ENCODE measurements around the gene C3orf70. TPM values are rescaled to one million over a fixed set of nuclear protein-coding genes. Genes with fewer than 3 reads are reported as not detected.

The C3orf70 gene
- total and polyA plus RNA-seq, 2 of the 8 experiments (the other 6 are each of a cell fraction or from before 2014, with no cell fraction given) = 1.7 to 2.0 TPM

DNA sequence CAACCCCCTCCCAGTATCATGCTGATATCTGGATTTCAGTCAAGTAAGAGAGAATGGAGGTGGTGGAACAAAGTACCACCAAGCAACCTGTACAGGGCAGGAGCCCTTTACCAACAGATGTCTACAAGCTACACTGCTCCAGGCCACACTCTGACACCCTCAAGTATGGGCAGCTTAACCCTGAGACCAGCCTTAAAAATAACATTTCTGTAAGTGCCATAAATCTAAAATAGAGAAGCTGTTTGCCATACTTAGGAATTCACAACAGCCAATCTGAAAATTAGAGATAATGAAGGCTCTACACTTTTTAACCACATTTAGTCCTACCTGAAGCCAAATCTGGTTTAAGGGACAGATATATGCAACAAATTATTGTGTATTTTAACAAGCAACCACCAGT lies 59.7 kb downstream of the C3orf70 start:
- Histone ChIP-seq H2BK20ac (ENCODE audit: low read length) (no peak overlapping the region), H3K27ac (ENCODE audit: low read depth, low read length) (no peak overlapping the region), H3K36me3 (ENCODE audit: control insufficient read depth in 2 of 4, insufficient read depth in 4 of 4, low read length in 3 of 4) (no peaks in the 10 kb centered on the region), H3K79me2 (ENCODE audit: control insufficient read depth in 1 of 2, insufficient read depth in 2 of 2, low read length in 2 of 2) (no peaks in the 10 kb centered on the region), H2AK5ac (ENCODE audit: low read depth, low read length) (no peak overlapping the region), H4K20me1 (replicated peaks in 1 of 2; ENCODE audit: control insufficient read depth in 1 of 2, insufficient read depth in 2 of 2, low read length in 2 of 2) (no peaks in the 10 kb centered on the region), H2BK5ac (ENCODE audit: low read depth, low read length) (no peak overlapping the region), H2BK120ac (replicated peaks; ENCODE audit: low read depth, low read length) (no peak overlapping the region), H3K23me2 (ENCODE audit: low read depth, low read length) (no peaks in the 10 kb centered on the region), H2BK12ac (ENCODE audit: low read depth, low read length) (no peak overlapping the region), H2BK15ac (ENCODE audit: low read length) (no peak overlapping the region), H3K9ac (replicated peaks in 1 of 4; ENCODE audit: extremely low read depth in 1 of 4, low read depth in 3 of 4, low read length in 3 of 4) (no peak overlapping the region), H3K56ac (replicated peaks; ENCODE audit: insufficient read length, low read depth, low read length) (no peak overlapping the region), H4K5ac (ENCODE audit: insufficient read length, low read depth, low read length) (no peak overlapping the region), H3K4me3 (ENCODE audit: extremely low read depth in 1 of 4, insufficient read depth in 2 of 4, low read depth in 3 of 4, low read length in 4 of 4) (no peak overlapping the region), H3K27me3 (replicated peaks in 1 of 4; ENCODE audit: control insufficient read depth in 3 of 4, extremely low read depth in 1 of 4, insufficient read depth in 3 of 4, low read length in 3 of 4) (no peaks in the 10 kb centered on the region), H3K4ac (replicated peaks; ENCODE audit: insufficient read length, low read depth, low read length) (no peak overlapping the region), H3K14ac (ENCODE audit: insufficient read length) (no peak overlapping the region), H3K9me3 (ENCODE audit: insufficient read depth in 2 of 2, low read depth in 1 of 2, low read length in 1 of 2) (no peaks in the 10 kb centered on the region), H2AFZ (ENCODE audit: low read length) (no peak overlapping the region), H3K18ac (ENCODE audit: extremely low read depth, low read length) (no peak overlapping the region), H3K23ac (ENCODE audit: insufficient read length) (no peak overlapping the region), H3K4me1 (replicated peaks in 1 of 4; ENCODE audit: control insufficient read depth in 3 of 4, insufficient read depth in 4 of 4, low read length in 3 of 4) (peaks cover 0 to 3% (median 0%) of the 10 kb centered on the region in 4 experiments; a peak in 1 of 7 replicates), H4K91ac (replicated peaks; ENCODE audit: insufficient read length, low read length) (no peak overlapping the region), H4K8ac (ENCODE audit: extremely low read depth, insufficient read depth, low read length) (no peak overlapping the region), H3K79me1 (ENCODE audit: low read depth, low read length) (no peaks in the 10 kb centered on the region), H3K4me2 (ENCODE audit: insufficient read depth in 1 of 2, low read depth in 2 of 2, low read length in 2 of 2) (no peak overlapping the region)
- POLR2A ChIA-PET (ENCODE audit: partially characterized antibody) = no interaction called here
- FAIRE-seq (no peak), DNase-seq (ENCODE audit: low read depth in 1 of 2, low spot score in 2 of 2) (no peak)
- TF ChIP-seq HDAC6 (IDR thresholded peaks at IDR 0.05; ENCODE audit: low read depth, low read length) (no peak), CHD2 (IDR thresholded peaks at IDR 0.05; ENCODE audit: low read length) (no peak), BCL11A (IDR thresholded peaks at IDR 0.05; ENCODE audit: low read depth in 2 of 2, low read length in 2 of 2) (no peak), TAF1 (IDR thresholded peaks at IDR 0.05; ENCODE audit: low read depth, low read length) (no peak), CTBP2 (IDR thresholded peaks at IDR 0.05; ENCODE audit: borderline replicate concordance, insufficient read depth, insufficient read length, low read length) (no peak)
- CTCF ChIA-PET (ENCODE audit: partially characterized antibody) = no interaction called here
